GM12878 (cell line): ENCODE results near the gene MRPS14. TPM values are rescaled to one million over a fixed set of nuclear protein-coding genes. Genes with fewer than 3 reads are reported as not detected.

Experiments used
- ATAC-seq: fragments of 200-7000 bp; cut with Tn5 transposase; 3 replicates; pipeline ENCODE4 v1.9.1; 2020; ENCODE audit warnings: mild to moderate bottlenecking, moderate library complexity
- BruUV-seq: library from RNA; stranded (reverse); fragments of 400-500 nt; replicated peaks from 2 replicates; lab custom pipeline; 2021; lab: Mats Ljungman, UMichigan
- CTCF ChIA-PET: fragments of 300-600 bp; sonication (Branson Sonifier 250); formaldehyde crosslinking; extraction: SDS; loops from one replicate; lab custom pipeline; 2021; ENCODE audit warnings: inconsistent platforms; lab: Yijun Ruan, JAX
- POLR2A ChIA-PET: fragments of 350-600 bp; formaldehyde crosslinking; extraction: SDS; loops from one replicate; lab custom pipeline; 2021; ENCODE audit warnings: inconsistent platforms; lab: Charles Lee
- RAD21 ChIA-PET: fragments of 300-600 bp; sonication (Branson Sonifier 250); formaldehyde crosslinking; loops from one replicate; lab custom pipeline; 2023; ENCODE audit warnings: antibody characterized with exemption; ENCODE audit not compliant: unreplicated experiment; lab: Charles Lee
- SMC1A ChIA-PET: fragments of 300-600 bp; sonication (Branson Sonifier 250); formaldehyde crosslinking; loops from one replicate; lab custom pipeline; 2023; ENCODE audit not compliant: unreplicated experiment, uncharacterized antibody; lab: Charles Lee
- DNase-seq: peaks from one replicate; pipeline ENCODE4 v3.0.0-alpha.2; 2011; ENCODE audit warnings: low read depth, low spot score
- FAIRE-seq: peaks from 3 replicates; lab custom pipeline; 2011; peaks lifted over from hg19 to GRCh38; lab: Jason Lieb, UNC
- H2AFZ ChIP-seq: 2 replicates; pipeline ENCODE4 v1.6.0; 2011; ENCODE audit warnings: low read depth, low read length, control low read depth; ENCODE audit not compliant: control insufficient read depth
- H3K27ac ChIP-seq: 2 replicates; pipeline ENCODE4 v1.5.1; 2011; ENCODE audit warnings: control low read depth; ENCODE audit not compliant: control insufficient read depth, insufficient read depth
- H3K27me3 ChIP-seq, 2 experiments: replicated peaks in 1 of 2; 2 replicates each; pipeline versions ENCODE4 v1.6.0 to v1.6.1; 2011; ENCODE audit warnings: low read length in 1 of 2; ENCODE audit not compliant: control insufficient read depth in 2 of 2, insufficient read depth in 2 of 2
- H3K36me3 ChIP-seq, 2 experiments: 2 replicates each; pipeline ENCODE4 v1.5.1; 2011; ENCODE audit warnings: low read length in 1 of 2; ENCODE audit not compliant: control insufficient read depth in 2 of 2, insufficient read depth in 2 of 2
- H3K4me1 ChIP-seq: 2 replicates; pipeline ENCODE4 v1.6.1; 2011; ENCODE audit warnings: mild to moderate bottlenecking, low read length, moderate library complexity, mixed read lengths; ENCODE audit not compliant: control insufficient read depth, insufficient read depth
- H3K4me2 ChIP-seq: 2 replicates; pipeline ENCODE4 v1.6.0; 2011; ENCODE audit warnings: control low read depth; ENCODE audit not compliant: control insufficient read depth, insufficient read depth
- H3K4me3 ChIP-seq: fragments of 200-600 bp; sonication (generic); 2 replicates; pipeline ENCODE4 v1.5.1; 2016
- H3K79me2 ChIP-seq: 2 replicates; pipeline ENCODE4 v1.6.0; 2011; ENCODE audit warnings: low read length; ENCODE audit not compliant: control insufficient read depth, insufficient read depth
- H3K9ac ChIP-seq: 2 replicates; pipeline ENCODE4 v1.8.0; 2011; ENCODE audit warnings: low read length, control low read depth, mixed read lengths; ENCODE audit not compliant: control insufficient read depth, insufficient read depth
- H3K9me3 ChIP-seq: replicated peaks from 3 replicates; pipeline ENCODE4 v1.5.1; 2011; ENCODE audit warnings: mild to moderate bottlenecking, low read length; ENCODE audit not compliant: control insufficient read depth, insufficient read depth
- H4K20me1 ChIP-seq: 2 replicates; pipeline ENCODE4 v1.6.0; 2011; ENCODE audit not compliant: control insufficient read depth, insufficient read depth
- CBFB ChIP-seq: IDR thresholded peaks from 2 replicates; pipeline ENCODE4 v1.6.1; 2016; ENCODE audit warnings: antibody characterized with exemption, low read depth
- CHD1 ChIP-seq: IDR thresholded peaks from 2 replicates; pipeline ENCODE4 v1.6.1; 2012; ENCODE audit warnings: low read depth, low read length, improper control_type of control experiment
- CHD4 ChIP-seq: fragments of 200-600 bp; sonication (generic); IDR thresholded peaks from 2 replicates; pipeline ENCODE4 v1.6.1; 2016; ENCODE audit warnings: mild to moderate bottlenecking
- E2F8 ChIP-seq: fragments of 450-650 bp; IDR thresholded peaks from 2 replicates; pipeline ENCODE4 v1.6.1; 2018; ENCODE audit warnings: mild to moderate bottlenecking, low read depth, moderate library complexity; ENCODE audit not compliant: partially characterized antibody
- EP300 ChIP-seq, 2 experiments: fragments of 150-350 bp in 1 of 2; IDR thresholded peaks; 2 replicates each; pipeline ENCODE4 v1.6.1; 2011 to 2012; ENCODE audit warnings: low read depth in 2 of 2, low read length in 2 of 2, borderline replicate concordance in 1 of 2, improper control_type of control experiment in 1 of 2, inconsistent platforms in 1 of 2; ENCODE audit not compliant: control insufficient read depth in 1 of 2
- EZH2 ChIP-seq: IDR thresholded peaks from 2 replicates; pipeline ENCODE4 v1.6.1; 2012; ENCODE audit warnings: low read depth, mild to moderate bottlenecking, control low read depth, inconsistent platforms, low read length, borderline replicate concordance; ENCODE audit not compliant: control insufficient read depth
- NFIC ChIP-seq: IDR thresholded peaks from 2 replicates; pipeline ENCODE4 v1.6.1; 2012; ENCODE audit warnings: low read depth, mild to moderate bottlenecking, inconsistent platforms, low read length, moderate library complexity
- NFYB ChIP-seq: IDR thresholded peaks from 2 replicates; pipeline ENCODE4 v1.6.1; 2011; ENCODE audit warnings: low read depth, mild to moderate bottlenecking, low read length, improper control_type of control experiment, moderate library complexity; ENCODE audit not compliant: insufficient read depth
- SMAD5 ChIP-seq: IDR thresholded peaks from 2 replicates; pipeline ENCODE4 v1.6.1; 2016; ENCODE audit warnings: antibody characterized with exemption, low read depth
- SMC3 ChIP-seq: IDR thresholded peaks from 2 replicates; pipeline ENCODE4 v1.6.1; 2011; ENCODE audit warnings: low read length, improper control_type of control experiment, borderline replicate concordance
- SP1 ChIP-seq: IDR thresholded peaks from one replicate; pipeline ENCODE4 v1.6.1; 2011; ENCODE audit warnings: low read depth, low read length
- SPI1 ChIP-seq: IDR thresholded peaks from 2 replicates; pipeline ENCODE4 v1.6.1; 2011; ENCODE audit warnings: low read depth, mild to moderate bottlenecking, low read length, moderate library complexity, borderline replicate concordance; ENCODE audit not compliant: insufficient read depth
- SREBF1 ChIP-seq: IDR thresholded peaks from 2 replicates; pipeline ENCODE4 v1.6.1; 2012; ENCODE audit warnings: mild to moderate bottlenecking, low read length
- SUZ12 ChIP-seq: fragments of 200-600 bp; sonication (generic); IDR thresholded peaks from one replicate; pipeline ENCODE4 v1.6.1; 2018; ENCODE audit warnings: antibody characterized with exemption, mild to moderate bottlenecking; ENCODE audit not compliant: unreplicated experiment
- TAF1 ChIP-seq: IDR thresholded peaks from 2 replicates; pipeline ENCODE4 v1.6.1; 2011; ENCODE audit warnings: mild to moderate bottlenecking, low read depth, low read length, borderline replicate concordance
- TCF7 ChIP-seq: IDR thresholded peaks from 2 replicates; pipeline ENCODE4 v1.6.1; 2014; ENCODE audit warnings: antibody characterized with exemption, borderline replicate concordance
- WRNIP1 ChIP-seq: IDR thresholded peaks from 2 replicates; pipeline ENCODE4 v1.6.1; 2011; ENCODE audit warnings: low read depth, low read length, improper control_type of control experiment, borderline replicate concordance
- ZNF24 ChIP-seq: fragments of 450-650 bp; IDR thresholded peaks from 2 replicates; pipeline ENCODE4 v1.6.1; 2017; ENCODE audit warnings: antibody characterized with exemption, mild to moderate bottlenecking
- WGBS: methylation state at CpG from one replicate; pipeline ENCODE4 v1.1.6; 2016; ENCODE audit warnings: low lambda C conversion rate; ENCODE audit not compliant: insufficient replicate concordance, insufficient coverage; ENCODE audit errors: missing lambda C conversion rate; 5-methylcytosine and 5-hydroxymethylcytosine counted together
- in situ Hi-C: fragments of 300-500 bp; cut with MboI; formaldehyde crosslinking; loops from 9 replicates; pipeline ENCODE4 v1.14.3; 2018; ENCODE audit warnings: mixed read lengths
- intact Hi-C: fragments of 100-400 bp; cut with micrococcal nuclease; formaldehyde crosslinking; loops from one replicate; pipeline ENCODE4 v1.14.2; 2022; ENCODE audit not compliant: unreplicated experiment
- polyA plus RNA-seq, 11 experiments: library from polyadenylated mRNA; depleted of rRNA in 4 of 11; unstranded in 6 of 11; stranded (reverse) in 5 of 11; fragments of >200 nt; fragmentation: Nextera tagmentation in 4 of 11; fragmentation: Illumina TruSeq in 1 of 11; extraction: Ambion mirVana in 4 of 11; extraction: Trizol in 1 of 11; gene quantifications; 1 replicate in 1 of 11; 2 replicates in 10 of 11; pipeline versions ENCODE4 v1.2.1 to v1.2.3, GENCODE V29; 2011 to 2016; ENCODE audit warnings: inconsistent platforms in 2 of 11, missing spikeins in 2 of 11, low read depth in 1 of 11
- total RNA-seq, 4 experiments: library from RNA; depleted of rRNA in 3 of 4; stranded (reverse); fragments of >200 nt in 3 of 4; fragmentation: Illumina TruSeq in 1 of 4; extraction: Trizol in 1 of 4; gene quantifications; 2 replicates each; pipeline versions ENCODE4 v1.2.1 to v1.2.3, GENCODE V29; 2013 to 2021

The MRPS14 gene
- total and polyA plus RNA-seq, 10 of the 15 experiments (the other 5 are each of a cell fraction or from before 2014, with no cell fraction given), result 31.1 to 224 (median 50.4) TPM

DNA sequence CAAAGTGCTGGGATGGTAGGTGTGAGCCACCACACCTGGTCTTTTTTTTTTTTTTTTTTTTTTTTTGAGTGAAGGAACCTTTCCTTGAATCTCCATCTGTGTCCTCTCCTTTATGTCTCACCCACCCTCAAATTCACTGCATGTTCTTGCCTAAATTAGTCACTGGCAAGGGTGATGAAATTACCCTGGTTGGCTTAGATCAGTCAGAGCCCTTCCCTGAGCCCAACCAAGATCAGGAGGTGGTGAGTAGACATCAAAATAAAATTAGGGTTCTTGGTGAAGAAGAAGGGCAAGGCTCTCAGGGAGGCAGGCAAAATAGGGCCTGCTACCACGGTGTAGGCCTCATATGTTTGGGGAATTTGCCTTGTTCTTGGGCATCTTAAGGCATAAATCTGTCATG is 39.1 kb upstream of the MRPS14 start:
- DNase-seq, result no peak
- ATAC-seq, result no peak
- ChIA-PET RAD21 (no interaction called here), SMC1A (no interaction called here), POLR2A (no interaction called here), CTCF (interaction anchor here (1.5 kb wide), 1 partner anchor 63 kb away, joined by 4 read pairs; no protein-coding TSS in a partner anchor)
- Histone ChIP-seq H3K4me2 (no peak overlapping the region), H3K4me3 (no peak overlapping the region), H3K36me3 (no peaks in the 10 kb centered on the region), H3K27me3 (peaks cover 4% of the 10 kb centered on the region in 2 experiments; a peak in 3 of 4 replicates), H3K9ac (no peak overlapping the region), H3K9me3 (no peaks in the 10 kb centered on the region), H3K4me1 (no peaks in the 10 kb centered on the region), H3K27ac (no peak overlapping the region), H3K79me2 (no peaks in the 10 kb centered on the region), H2AFZ (no peak overlapping the region), H4K20me1 (no peaks in the 10 kb centered on the region)
- TF ChIP-seq CHD4 (no peak), SUZ12 (no peak), SP1 (no peak), CBFB (no peak), SREBF1 (no peak), NFYB (no peak), WRNIP1 (no peak), CHD1 (no peak), SPI1 (no peak)
- in situ Hi-C loops, result no loop called here
- 24% methylated on average over 1 of the region's 1 CpG for WGBS
- intact Hi-C loops, result no loop called here
- no TSS peak for BruUV-seq
- FAIRE-seq, result no peak

DNA sequence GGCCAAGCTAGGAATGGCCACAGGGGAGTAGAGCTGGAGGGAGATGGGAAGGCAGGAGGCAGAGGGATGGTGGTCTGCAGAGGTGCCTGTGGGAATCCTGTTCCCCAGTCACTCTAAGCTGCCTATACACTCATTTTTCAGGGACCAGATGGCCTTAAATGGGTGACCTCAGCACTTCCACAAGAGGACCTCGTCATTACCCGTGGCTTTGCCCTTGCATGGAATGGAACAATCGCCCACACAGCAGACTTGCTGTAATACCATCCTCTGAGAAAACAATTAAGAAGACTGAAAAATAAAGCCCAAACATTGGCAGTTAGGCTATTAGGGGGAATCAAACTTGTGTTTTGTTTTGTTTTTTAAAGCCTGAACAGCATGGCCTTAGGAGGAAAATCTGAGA is 31.5 kb upstream of the MRPS14 start:
- CTCF ChIA-PET, result no interaction called here
- POLR2A ChIA-PET, result no interaction called here
- no peak for ATAC-seq
- no peaks in the 10 kb centered on the region for H3K27me3 ChIP-seq
- no peaks in the 10 kb centered on the region for H3K4me1 ChIP-seq
- 37% methylated on average over 3 of the region's 3 CpGs for WGBS
- no peak overlapping the region for H3K9ac ChIP-seq
- intact Hi-C loops, result no loop called here
- no peak overlapping the region for H2AFZ ChIP-seq
- H3K9me3 ChIP-seq, result no peaks in the 10 kb centered on the region
- no peak overlapping the region for H3K27ac ChIP-seq
- RAD21 ChIA-PET, result no interaction called here
- in situ Hi-C loops, result no loop called here
- no peaks in the 10 kb centered on the region for H3K36me3 ChIP-seq
- H3K79me2 ChIP-seq, result no peaks in the 10 kb centered on the region
- H4K20me1 ChIP-seq, result no peaks in the 10 kb centered on the region
- no TSS peak for BruUV-seq
- no peak overlapping the region for H3K4me3 ChIP-seq
- no peak overlapping the region for H3K4me2 ChIP-seq
- no peak for DNase-seq
- no peak for FAIRE-seq
- SMC1A ChIA-PET, result interaction anchor here (0.6 to 1.1 kb wide), 3 partner anchors 10 to 170 kb away, joined by 3 read pairs; no protein-coding TSS in a partner anchor
- TF ChIP-seq TAF1, result no peak
- no peak for TF ChIP-seq ZNF24
- no peak for TF ChIP-seq E2F8
- no peak for TF ChIP-seq EP300 (IDR thresholded peaks at IDR 0.05; ENCODE audit: borderline replicate concordance in 1 of 2, control insufficient read depth in 1 of 2, low read depth in 2 of 2, low read length in 2 of 2)
- TF ChIP-seq SMAD5, result no peak
- TF ChIP-seq TCF7, result no peak
- TF ChIP-seq SMC3, result no peak
- no peak for TF ChIP-seq NFIC
- TF ChIP-seq EZH2, result no peak
- TF ChIP-seq, all 136 proteins: peak for 0
